DMS79 (cell line): ENCODE measurements around the gene FAM53B.

Experiments
- DNase-seq: peaks from one replicate; lab custom pipeline; 2025; lab: John Stamatoyannopoulos, UW

The FAM53B gene

GRCh38 chr10:124696446-124697392 is 47.5 kb downstream of the FAM53B start:
- no peak for DNase-seq

DNA sequence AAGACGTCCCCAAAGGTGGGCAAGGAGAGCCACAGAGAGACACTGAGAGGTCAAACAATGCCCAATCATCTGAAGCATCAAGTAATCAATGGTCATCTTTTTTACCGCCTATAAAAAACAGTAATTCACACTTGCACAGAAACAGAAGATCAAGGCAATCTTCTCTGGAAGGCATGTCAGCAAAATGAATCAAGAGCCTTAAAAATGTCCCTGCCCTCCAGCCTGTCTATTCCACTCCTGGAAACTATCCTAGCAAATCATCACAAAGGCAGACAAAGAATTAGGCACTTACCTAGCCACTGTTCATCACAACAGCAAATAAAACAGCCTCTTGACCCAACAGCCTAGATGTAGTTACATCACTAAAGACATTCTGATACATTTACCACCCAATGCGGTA is 48.9 kb downstream of the FAM53B start:
- no peak for DNase-seq

DNA sequence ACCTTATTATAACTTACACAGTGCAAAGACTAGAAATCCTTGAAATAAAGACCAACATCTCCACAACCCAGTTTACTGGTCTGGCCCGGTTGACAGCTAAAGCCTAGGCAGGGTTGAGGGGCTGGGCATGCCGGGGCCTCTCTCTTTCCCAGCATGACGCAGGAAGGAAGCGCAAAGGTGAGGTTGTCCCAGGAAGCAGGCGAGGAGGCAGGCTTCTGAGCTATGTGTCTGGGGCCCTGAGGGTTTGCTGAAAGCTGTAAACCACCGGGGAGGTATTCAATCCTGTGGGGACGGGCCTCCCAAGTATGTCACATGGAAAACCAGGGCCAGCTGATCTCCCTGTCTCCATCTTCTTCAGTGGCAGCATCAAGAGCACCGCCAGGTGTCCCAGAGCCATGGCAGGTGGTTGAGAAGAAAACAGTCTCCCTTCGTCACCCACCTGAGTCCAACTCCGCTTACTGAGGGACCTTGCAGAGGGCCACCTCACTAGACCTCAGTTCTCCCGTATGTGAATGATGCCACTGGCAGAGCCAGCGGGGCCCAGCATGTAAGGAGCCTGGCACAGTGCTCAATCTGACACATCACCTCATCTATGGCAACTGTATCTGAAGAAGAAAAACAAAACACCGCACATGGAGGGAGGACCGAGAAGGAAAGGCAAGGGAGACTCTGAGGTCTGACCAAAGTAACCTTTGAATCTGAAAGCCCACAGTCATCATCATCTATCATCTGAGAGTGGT is 49.5 kb downstream of the FAM53B start:
- DNase-seq = no peak

DNA sequence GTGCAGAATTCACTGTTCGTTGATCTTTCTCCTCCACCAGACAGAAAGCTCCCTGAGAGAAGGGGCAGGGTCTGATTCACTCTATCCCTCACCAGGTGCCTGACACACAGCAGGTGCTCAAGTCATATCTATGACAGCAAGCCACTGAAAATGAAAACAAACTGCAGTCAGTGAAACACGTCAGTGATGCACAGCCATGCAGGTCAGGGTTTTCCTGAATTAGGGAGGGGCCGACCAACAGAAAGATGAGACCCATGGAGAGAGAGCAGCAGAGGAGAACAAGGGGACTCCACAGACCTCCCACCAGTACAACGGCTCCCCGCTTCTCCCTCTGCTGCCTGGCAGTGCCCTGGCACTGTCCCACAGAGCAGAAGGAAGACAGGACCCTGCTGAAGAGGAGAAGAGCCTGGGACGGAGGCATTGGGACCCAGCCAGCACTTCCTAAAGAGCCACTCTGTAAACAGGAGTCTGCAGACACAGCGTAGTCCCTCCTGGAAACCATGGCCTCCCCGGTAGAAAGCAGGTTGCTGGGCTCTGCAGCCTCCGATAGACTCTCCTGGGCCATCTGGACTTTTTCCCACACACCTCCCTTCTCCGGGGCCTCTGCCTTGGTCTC is 50.3 kb downstream of the FAM53B start:
- DNase-seq = peak; percentile 67

DNA sequence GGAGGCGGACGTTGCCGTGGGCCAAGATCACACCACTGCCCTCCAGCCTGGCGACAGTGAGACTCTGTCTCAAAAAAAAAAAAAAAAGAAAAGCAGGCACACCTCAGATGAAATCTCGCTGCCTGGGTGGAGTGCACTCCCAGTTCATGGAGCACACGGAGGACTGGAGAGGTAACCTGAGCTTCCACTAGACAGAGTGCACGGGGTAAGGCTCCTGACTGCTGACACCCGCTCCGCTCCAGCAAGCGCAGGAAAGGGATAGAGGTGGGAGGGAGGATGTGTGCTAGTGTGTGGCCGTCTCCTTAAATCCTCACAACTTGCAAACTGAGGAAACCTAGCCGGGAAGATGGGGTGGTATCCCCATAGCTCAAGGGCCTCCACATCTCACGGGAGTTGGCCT is 50.8 kb downstream of the FAM53B start:
- DNase-seq = peak; percentile 82

DNA sequence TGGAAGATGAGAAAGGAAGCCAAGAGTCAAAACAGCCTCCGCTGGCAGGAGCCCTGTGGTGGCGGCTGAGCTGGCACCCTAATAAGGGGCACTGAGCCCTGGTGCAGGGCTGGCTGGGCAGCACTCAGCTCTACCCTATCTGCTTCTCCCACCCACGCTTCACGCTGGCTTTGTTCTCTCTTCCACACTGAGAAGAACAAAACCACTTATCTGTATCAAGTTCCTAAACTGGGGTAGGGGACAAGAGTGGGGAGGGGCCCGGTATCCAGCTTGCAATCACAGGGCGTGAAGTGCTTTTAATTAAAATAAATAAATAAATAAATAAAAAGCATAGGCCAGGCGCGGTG is 52.1 kb downstream of the FAM53B start:
- no peak for DNase-seq

- DNase-seq = no peak
These were observed 52.6 kb downstream of the FAM53B start for GRCh38 chr10:124691421-124692099.

- DNase-seq = no peak
These were observed 53.2 kb downstream of the FAM53B start for GRCh38 chr10:124691002-124691401.

DNA sequence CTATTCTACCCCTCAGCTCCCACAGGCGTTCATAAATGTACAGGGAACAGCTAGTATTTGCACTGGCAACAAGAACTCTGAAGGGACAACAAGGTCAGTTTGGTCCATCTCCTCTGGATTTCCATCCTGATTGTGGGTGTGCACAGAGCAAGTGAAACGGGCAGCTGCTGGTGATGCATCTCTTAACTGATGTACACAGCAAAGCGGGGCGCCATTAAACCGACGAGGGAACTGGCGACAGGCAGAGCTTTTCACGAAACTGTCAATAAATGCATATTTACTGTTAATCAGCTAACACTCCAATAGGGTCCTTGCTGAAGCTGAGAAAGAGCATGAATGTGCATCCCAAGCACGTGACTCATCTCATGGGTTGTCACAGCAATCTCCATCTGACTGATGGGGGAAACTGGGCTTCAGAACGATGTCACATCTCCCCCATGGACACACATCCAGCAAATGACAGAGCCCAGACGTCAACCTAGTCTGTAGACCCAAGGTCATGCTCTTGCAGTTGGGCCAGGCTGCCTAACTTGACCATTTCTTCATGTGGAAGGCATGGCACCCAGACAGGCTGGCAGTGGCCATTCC is 54.2 kb downstream of the FAM53B start:
- no peak for DNase-seq

- DNase-seq = no peak
These were observed 55.1 kb downstream of the FAM53B start for GRCh38 chr10:124688889-124689670.

- no peak for DNase-seq
These were observed 55.8 kb downstream of the FAM53B start for GRCh38 chr10:124688386-124688785.

- no peak for DNase-seq
These were observed 57.3 kb downstream of the FAM53B start for GRCh38 chr10:124686707-124687376.

DNA sequence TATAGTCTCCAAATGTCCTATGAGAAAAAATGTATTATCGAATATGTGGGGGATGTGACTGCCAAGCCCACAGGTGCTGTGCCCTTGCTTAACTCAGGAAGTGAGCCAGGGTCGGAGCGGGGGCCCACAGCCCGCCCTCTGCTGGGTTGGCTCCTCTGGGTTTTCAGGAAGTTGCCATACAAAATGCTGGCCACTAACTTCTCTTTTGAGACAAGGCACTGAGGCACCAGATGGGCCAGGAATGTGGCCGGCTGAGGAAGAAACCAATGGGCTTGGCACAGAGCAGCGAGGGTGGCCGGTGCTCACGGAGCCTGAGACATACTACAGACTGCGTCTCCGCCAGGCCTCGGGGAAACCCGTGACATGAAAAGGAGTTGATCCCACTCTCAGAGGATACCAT is 58.9 kb downstream of the FAM53B start:
- DNase-seq = no peak

GRCh38 chr10:124683814-124684213 is 60.4 kb downstream of the FAM53B start:
- DNase-seq = no peak

DNA sequence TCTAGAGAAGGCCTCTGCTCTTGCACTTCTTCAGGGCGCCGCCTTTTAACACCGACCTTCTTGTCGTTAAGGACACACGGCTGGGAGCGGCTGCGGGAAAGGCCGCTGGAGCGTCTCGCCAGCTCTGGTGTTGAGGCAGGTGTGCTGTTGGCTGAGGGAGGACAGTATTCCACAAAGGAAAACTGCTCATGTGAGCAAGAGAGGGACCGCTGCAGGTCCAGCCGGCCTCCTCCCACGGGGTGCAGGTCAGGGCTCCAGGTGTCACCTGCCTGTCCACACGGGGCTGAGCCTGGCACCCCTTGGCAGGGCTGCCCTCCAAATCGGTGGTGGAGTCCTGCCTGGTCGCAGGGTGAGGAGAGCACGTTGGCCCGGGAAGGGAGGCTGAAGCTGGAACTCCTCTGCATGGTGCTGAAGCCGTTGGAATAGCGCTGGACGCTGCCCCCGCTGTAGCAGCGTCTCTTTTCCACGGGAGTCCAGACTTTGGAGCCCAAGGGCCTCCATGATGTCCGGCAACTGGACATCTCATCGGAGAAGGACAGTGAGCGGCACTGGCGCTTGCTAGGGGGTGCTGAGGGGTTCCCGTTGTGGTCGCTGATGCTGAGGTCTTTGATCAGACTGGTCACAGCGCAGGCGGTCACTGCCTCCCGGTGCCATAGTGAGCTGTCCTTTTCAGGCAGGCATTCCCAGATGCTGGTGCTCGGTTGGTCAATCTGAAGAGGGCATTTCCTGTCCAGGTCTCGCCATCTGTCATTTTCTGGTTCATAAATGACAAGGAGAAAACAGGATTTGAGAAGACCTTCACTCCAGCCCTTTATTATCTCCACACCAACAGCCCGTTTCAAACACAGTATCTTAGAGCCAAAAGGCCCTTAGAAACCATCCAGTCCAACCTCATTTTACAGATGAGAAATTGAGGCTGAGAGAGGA is 62.3 kb downstream of the FAM53B start:
- DNase-seq = no peak

DNA sequence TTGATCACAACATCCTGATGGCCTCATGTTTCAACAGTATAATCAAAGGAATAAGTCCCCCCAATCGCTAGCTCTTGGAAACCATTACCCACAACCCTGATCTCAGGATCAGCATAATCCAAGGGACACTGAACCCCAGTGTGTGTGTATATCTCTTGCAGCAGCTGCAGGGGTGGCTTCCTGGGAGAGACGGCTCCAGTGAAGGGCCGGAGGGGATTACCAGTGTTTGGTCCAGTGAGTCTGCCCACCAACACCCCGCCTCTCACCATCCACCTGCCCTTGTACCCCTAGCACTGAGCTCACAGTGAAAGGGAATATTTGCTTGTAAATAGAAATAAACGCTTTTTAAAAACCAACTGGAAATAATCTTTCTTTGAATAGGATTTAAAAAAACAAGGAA is 63.1 kb downstream of the FAM53B start:
- DNase-seq = no peak

GRCh38 chr10:124680675-124681074 is 63.5 kb downstream of the FAM53B start:
- no peak for DNase-seq

DNA sequence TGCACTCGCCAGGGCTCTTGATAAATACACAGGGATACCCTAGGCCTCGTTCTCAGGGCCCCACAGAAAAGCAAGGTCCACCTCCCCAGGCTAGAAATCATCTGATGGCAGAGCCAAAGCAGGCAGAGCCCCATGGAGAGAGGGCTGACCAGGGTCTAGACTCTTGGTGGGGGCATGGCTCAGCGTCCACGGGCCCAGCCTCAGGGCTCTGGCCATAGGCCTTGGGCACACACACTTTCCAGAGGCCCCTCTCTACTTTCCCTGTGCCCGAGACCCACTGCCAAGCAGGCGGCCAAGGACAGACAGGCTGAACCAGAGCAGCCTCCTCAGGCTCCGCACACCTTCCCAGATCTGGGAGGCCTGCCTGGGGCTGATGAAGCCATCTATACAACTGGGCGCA is 64.8 kb downstream of the FAM53B start:
- DNase-seq = no peak

DNA sequence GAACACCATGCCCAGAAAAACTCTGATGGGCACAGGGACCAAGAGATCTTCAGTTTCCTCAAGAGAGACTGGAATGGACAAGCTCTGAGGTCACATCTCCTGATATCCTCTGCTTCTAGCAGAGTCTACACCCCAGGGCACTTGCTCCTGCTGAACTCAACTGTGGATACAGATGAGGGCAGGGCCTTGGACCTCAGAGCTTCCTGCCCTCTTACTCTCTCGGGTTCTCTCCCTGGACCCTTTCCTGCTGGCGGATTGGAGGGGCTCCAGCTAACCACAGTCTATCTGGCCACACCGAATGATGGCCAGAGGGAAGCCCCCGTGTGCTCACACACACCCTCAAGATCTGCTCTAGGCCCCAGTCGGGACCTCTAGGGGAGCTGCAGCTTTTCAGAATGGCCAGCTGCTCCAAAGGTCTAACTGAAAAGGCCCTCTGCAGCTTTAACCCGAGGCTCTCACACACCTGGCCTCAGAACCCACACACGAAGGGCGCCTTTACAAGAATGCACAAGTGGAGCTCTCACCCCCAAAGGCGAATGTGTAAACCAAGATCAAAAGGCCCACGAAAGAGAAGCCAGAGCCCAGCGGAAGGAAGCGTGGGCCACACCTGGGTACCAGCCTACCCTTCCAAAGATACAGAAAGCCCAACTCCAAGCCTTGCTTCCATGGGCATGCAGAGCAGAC is 65.5 kb downstream of the FAM53B start:
- DNase-seq = no peak
